ENCODE results near the gene CCDC183.

CCDC183 gene

DNA sequence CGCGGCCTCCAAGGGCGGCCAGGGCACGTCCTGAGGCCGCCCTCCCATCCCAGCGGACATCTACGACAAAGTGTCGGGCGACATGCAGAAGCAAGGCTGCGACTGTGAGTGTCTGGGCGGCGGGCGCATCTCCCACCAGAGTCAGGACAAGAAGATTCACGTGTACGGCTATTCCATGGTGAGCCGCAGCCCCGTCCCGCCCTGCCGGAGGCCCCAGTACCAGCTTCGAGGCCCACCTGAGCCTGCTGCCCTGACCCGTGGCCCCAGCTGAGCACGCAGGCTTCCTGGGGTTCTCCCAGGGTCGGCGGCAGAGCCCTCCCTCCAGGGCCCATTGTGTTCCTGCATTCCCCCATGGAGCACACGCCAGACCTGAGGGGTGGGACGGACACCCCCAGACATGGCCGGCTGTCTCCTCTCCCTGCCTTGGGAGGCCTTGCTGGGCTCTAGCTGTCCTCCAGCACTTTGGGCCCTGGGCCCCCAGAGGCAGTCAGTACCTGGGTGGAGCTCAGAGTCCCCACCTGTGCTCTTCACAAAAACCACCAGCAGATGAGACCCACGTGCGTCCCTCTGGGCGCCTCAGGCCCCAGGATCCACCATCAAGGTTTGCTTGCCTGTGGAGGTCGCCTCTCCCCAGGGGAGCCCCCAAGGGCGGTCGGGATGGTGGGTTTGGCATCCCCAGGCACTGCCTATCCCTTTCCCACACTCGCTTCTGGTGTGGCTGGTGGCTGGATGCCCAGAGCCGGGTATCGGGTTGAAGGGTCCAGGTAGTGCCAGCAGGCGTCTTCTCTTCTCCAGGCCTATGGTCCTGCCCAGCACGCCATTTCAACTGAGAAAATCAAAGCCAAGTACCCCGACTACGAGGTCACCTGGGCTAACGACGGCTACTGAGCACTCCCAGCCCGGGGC lies 54.1 kb downstream of the CCDC183 start:
- no peak for DNase-seq (ENCODE audit: low read depth)

- no peak for DNase-seq (ENCODE audit: low read depth)
These were observed 55.0 kb downstream of the CCDC183 start for GRCh38 chr9:136850866-136851775.

GRCh38 chr9:136851941-136852663 lies 56.0 kb downstream of the CCDC183 start, which contains the start of gene MAMDC4:
TSS of gene MAMDC4 (plus strand) at chr9:136852346. CDS start at chr9:136852417, 71 bp downstream.
- DNase-seq (ENCODE audit: low read depth) = no peak

DNA sequence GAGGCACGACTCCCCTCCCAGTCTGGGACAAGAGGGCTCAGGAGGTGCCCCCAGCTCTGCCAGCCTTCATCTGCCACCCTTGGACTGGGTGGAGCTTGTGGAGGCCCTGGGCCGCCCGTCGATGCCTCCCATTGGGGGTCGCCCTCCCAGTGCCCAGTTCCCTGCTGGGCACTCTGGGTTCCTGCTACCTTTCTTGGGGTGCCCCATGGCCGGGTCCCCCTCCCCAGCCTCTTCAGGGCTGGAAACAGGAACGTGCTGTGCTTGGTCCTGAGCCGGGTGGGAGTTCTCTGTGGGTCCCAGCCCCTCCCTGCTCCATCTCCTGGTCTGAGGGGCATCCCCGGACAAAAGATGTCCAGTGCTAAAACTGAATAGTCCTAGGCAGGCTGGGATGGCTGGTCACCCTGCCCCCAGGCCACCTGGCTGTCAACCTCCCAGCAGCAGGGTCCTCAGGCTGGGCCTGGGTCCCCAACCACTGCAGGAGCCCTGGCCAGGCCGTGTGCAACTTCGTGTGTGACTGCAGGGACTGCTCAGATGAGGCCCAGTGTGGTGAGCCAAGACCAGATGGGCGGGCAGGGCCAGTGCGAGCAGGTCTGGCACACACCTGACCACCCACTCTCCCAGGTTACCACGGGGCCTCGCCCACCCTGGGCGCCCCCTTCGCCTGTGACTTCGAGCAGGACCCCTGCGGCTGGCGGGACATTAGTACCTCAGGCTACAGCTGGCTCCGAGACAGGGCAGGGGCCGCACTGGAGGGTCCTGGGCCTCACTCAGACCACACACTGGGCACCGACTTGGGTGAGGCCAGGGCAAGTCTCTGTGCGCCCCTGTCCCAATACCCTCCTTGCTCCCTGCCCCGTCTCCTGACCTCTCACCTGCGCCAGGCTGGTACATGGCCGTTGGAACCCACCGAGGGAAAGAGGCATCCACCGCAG lies 56.8 kb downstream of the CCDC183 start:
- DNase-seq (ENCODE audit: low read depth) = no peak

GRCh38 chr9:136853596-136854112 lies 57.5 kb downstream of the CCDC183 start:
- DNase-seq (ENCODE audit: low read depth) = no peak

- DNase-seq (ENCODE audit: low read depth) = no peak
These were observed 58.1 kb downstream of the CCDC183 start for GRCh38 chr9:136854113-136854841.

- DNase-seq (ENCODE audit: low read depth) = no peak
These were observed 58.8 kb downstream of the CCDC183 start for GRCh38 chr9:136854842-136855460.

GRCh38 chr9:136855461-136856078 lies 59.4 kb downstream of the CCDC183 start:
- no peak for DNase-seq (ENCODE audit: low read depth)

- no peak for DNase-seq (ENCODE audit: low read depth)
These were observed 59.9 kb downstream of the CCDC183 start for GRCh38 chr9:136856079-136856476.

DNA sequence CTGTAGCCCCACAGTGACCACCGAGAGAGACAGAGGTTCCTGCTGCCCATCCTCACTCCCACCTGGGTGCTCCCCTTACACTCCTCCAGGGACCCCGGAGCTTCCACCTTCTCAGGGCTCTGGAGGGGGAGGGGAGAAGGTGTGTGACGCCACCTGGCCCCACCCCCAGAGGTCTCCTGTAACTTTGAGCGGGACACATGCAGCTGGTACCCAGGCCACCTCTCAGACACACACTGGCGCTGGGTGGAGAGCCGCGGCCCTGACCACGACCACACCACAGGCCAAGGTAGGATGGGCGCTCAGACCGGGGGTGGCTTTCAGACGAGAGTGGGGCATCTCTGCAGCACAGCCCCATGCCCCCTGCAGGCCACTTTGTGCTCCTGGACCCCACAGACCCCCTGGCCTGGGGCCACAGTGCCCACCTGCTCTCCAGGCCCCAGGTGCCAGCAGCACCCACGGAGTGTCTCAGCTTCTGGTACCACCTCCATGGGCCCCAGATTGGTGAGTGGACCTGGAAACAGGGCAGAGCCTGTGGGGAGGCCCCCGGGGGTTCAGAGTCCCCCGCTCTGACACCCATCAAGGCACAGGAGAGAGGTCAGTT lies 60.5 kb downstream of the CCDC183 start:
- DNase-seq (ENCODE audit: low read depth) = no peak

- no peak for DNase-seq (ENCODE audit: low read depth)
These were observed 61.0 kb downstream of the CCDC183 start for GRCh38 chr9:136857166-136857565.

All from T-helper 22 cell (primary cell).